ENCODE measurements around the gene SCN10A.

The SCN10A gene

GRCh38 chr3:38816026-38816425 is at the start of gene SCN10A:
Gene SCN10A (minus strand): TSS chr3:38816217. CDS start chr3:38794010, 22,207 bp downstream.
- FAIRE-seq (no peak), DNase-seq (ENCODE audit: insufficient read length, low spot score) (no peak)
- TF ChIP-seq, protein P1, sequence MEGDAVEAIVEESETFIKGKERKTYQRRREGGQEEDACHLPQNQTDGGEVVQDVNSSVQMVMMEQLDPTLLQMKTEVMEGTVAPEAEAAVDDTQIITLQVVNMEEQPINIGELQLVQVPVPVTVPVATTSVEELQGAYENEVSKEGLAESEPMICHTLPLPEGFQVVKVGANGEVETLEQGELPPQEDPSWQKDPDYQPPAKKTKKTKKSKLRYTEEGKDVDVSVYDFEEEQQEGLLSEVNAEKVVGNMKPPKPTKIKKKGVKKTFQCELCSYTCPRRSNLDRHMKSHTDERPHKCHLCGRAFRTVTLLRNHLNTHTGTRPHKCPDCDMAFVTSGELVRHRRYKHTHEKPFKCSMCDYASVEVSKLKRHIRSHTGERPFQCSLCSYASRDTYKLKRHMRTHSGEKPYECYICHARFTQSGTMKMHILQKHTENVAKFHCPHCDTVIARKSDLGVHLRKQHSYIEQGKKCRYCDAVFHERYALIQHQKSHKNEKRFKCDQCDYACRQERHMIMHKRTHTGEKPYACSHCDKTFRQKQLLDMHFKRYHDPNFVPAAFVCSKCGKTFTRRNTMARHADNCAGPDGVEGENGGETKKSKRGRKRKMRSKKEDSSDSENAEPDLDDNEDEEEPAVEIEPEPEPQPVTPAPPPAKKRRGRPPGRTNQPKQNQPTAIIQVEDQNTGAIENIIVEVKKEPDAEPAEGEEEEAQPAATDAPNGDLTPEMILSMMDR (IDR thresholded peaks at IDR 0.05; ENCODE audit: insufficient read depth, missing control alignments) = no peak

- TF ChIP-seq, protein P1 (IDR thresholded peaks at IDR 0.05; ENCODE audit: insufficient read depth, missing control alignments) = no peak
- DNase-seq (ENCODE audit: insufficient read length, low spot score) = no peak
- FAIRE-seq = no peak
Observed at GRCh38 chr3:38853011-38853410, 37.0 kb upstream of the SCN10A start.

- TF ChIP-seq, protein P1 (IDR thresholded peaks at IDR 0.05; ENCODE audit: insufficient read depth, missing control alignments) = peak; percentile 26
- DNase-seq (ENCODE audit: insufficient read length, low spot score) = no peak
- no peak for FAIRE-seq
Observed at GRCh38 chr3:38843898-38844297, 27.9 kb upstream of the SCN10A start.

DNA sequence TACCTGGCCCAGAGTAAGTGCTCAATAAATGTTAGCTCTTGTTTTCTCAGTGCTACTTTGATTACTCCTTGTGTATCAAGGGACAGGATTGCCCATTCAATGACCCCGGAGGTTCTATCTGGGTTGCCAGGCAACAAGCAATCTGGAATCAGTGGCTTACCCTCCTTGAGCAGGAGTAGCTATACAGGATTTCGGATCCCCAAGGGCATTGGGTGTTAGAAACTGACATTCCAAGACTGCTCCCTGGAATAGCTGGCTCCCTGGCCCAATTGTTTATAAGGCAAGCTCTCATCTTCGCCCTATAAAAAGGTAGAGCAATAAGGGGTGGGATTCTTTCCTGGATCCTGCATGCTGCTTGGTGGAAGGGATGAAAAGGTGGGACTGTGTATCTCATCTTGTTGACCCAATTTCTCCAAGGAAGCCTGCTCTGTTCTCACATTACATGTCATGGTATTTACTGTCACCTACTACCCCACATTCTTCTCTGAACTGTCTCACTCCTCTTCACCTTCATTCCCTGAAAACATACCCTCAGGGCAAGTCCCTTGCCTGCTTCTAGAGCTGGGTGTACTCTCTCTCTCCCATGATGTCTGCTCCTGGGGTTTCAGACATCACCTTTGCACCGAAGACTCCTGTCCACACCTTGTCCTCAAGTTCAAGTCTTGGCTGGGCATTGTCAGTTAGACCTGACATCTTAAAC is 26.4 kb upstream of the SCN10A start:
- FAIRE-seq (no peak), DNase-seq (ENCODE audit: insufficient read length, low spot score) (no peak)
- TF ChIP-seq, protein P1 (IDR thresholded peaks at IDR 0.05; ENCODE audit: insufficient read depth, missing control alignments) = no peak

- TF ChIP-seq, protein P1 (IDR thresholded peaks at IDR 0.05; ENCODE audit: insufficient read depth, missing control alignments) = no peak
- FAIRE-seq = no peak
- DNase-seq (ENCODE audit: insufficient read length, low spot score) = no peak
Observed at GRCh38 chr3:38840987-38841386, 25.0 kb upstream of the SCN10A start.

- no peak for FAIRE-seq
- DNase-seq (ENCODE audit: insufficient read length, low spot score) = no peak
- TF ChIP-seq, protein P1 (IDR thresholded peaks at IDR 0.05; ENCODE audit: insufficient read depth, missing control alignments) = no peak
Observed at GRCh38 chr3:38837358-38837757, 21.3 kb upstream of the SCN10A start.

DNA sequence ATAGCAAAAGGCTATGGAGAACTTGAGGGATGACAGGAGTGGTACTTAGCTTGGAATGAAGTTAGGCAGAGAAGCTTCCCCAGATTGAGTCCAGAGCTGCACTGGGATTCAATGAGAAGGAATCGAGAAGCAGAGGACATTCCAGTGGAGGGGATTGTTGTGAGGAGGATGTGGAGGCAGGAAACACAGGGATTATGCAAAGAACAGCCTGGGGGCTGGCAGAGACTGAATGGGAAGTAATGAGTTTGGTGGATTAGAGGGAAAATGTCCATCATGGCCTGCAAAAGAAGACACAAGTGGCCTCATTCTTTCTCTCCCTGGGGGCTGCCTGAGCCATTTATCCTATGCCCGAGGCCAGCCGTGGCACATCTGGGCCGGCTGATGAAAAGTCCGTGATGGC is 20.5 kb upstream of the SCN10A start:
- DNase-seq (ENCODE audit: insufficient read length, low spot score) (no peak), FAIRE-seq (no peak)
- TF ChIP-seq, protein P1 (IDR thresholded peaks at IDR 0.05; ENCODE audit: insufficient read depth, missing control alignments) = no peak
